Sigmoid colon (tissue), 4 donors: Measurements from ENCODE around the gene MITF.

Source experiments
- CTCF ChIP-seq, 4 experiments: fragments of 450-650 bp in 3 of 4; fragments of 200-600 bp in 1 of 4; IDR thresholded peaks; one replicate each; pipeline ENCODE4 v1.5.1; 2016 to 2019; ENCODE audit warnings: antibody characterized with exemption in 4 of 4, mild to moderate bottlenecking in 3 of 4, moderate library complexity in 2 of 4
- POLR2AphosphoS5 ChIP-seq, 4 donors: sonication (generic); formaldehyde crosslinking; IDR thresholded peaks; one replicate each; pipeline ENCODE4 v1.6.1; 2017; ENCODE audit warnings: antibody characterized with exemption in 4 of 4

DNA sequence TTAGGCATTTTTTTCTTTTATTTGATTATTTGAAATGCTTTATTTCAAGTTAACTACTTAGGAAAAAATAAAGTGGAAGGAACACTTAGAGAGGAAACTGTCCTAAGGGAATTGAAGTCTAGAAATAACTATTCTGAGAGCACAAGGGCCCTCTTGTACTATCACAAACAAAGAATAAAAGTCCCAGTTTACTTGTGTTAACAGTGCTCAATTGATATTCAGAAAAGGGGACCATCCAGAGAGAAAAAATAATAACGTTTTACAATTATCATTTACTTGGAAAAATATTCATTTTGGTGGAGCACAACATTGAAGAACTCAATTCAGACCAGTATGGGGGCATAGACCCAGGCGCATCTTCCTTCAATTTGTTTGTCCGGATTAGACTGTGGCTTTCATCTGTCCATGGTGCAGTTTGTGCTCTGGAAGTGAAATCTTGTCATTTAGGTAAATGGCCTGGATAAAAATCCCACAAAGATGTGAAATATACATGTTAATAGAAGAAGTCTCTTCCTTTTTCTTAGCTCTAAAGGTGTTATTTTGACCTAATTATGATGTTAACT, 205.7 kb downstream of the MITF start:
- no peak for TF ChIP-seq POLR2AphosphoS5 (IDR thresholded peaks at IDR 0.05)
- no peak for TF ChIP-seq CTCF (IDR thresholded peaks at IDR 0.05)
